ENCODE results near the gene ZNF792.
"Not testable (repeated sequence)": the region's sequence is repeated elsewhere in the genome, so short reads cannot be mapped to it uniquely, and the experiment has no call there.

Gene ZNF792

GRCh38 chr19:34963573-34964406 is at the start of gene ZNF792:
ZNF792 (minus strand) TSS chr19:34964229; CDS start chr19:34963662, 567 bp downstream.
- DNase-seq: peak; percentile 24

GRCh38 chr19:35013041-35013819 is 49.2 kb upstream of the ZNF792 start:
- DNase-seq: no peak

- DNase-seq: no peak
Measured at GRCh38 chr19:35011737-35012682, 48.0 kb upstream of the ZNF792 start.

- DNase-seq: no peak
Measured at GRCh38 chr19:35011091-35011689, 47.2 kb upstream of the ZNF792 start.

- no peak for DNase-seq
Measured at GRCh38 chr19:35009424-35010415, 45.7 kb upstream of the ZNF792 start.

- no peak for DNase-seq
Measured at GRCh38 chr19:35008891-35009341, 44.9 kb upstream of the ZNF792 start.

GRCh38 chr19:35007427-35007826 is 43.4 kb upstream of the ZNF792 start:
- DNase-seq: not testable (repeated sequence)

- no peak for DNase-seq
Measured at GRCh38 chr19:35006999-35007365, 43.0 kb upstream of the ZNF792 start.

GRCh38 chr19:35006342-35006998 is 42.4 kb upstream of the ZNF792 start:
- no peak for DNase-seq

- DNase-seq: not testable (repeated sequence)
Measured at GRCh38 chr19:35006007-35006341, 41.9 kb upstream of the ZNF792 start.

- DNase-seq: no peak
Measured at GRCh38 chr19:35005256-35005977, 41.4 kb upstream of the ZNF792 start.

GRCh38 chr19:35004517-35005255 is 40.7 kb upstream of the ZNF792 start:
- no peak for DNase-seq

GRCh38 chr19:35002037-35002535 is 38.1 kb upstream of the ZNF792 start:
- DNase-seq: no peak

GRCh38 chr19:35000647-35001501 is 36.8 kb upstream of the ZNF792 start:
- peak; percentile 6 for DNase-seq

GRCh38 chr19:35000338-35000646 is 36.3 kb upstream of the ZNF792 start:
- DNase-seq: no peak

GRCh38 chr19:34999498-35000337 is 35.7 kb upstream of the ZNF792 start, which contains the start of gene GRAMD1A:
GRAMD1A (plus strand) TSS chr19:35000323; CDS start chr19:35000479, 156 bp downstream.
- peak; percentile 64 for DNase-seq
